CD14-positive monocyte (primary cell): ENCODE results near the gene PMM2. TPM values are rescaled to one million over a fixed set of nuclear protein-coding genes. Genes with fewer than 3 reads are reported as not detected.
A peak's percentile ranks its signal among the peaks of the same experiment; 100 is the strongest.

ENCODE experiments used
- DNase-seq, 3 donors: peaks; one replicate each; pipeline ENCODE4 v3.0.0-alpha.2; 2011 to 2022
- H2AFZ ChIP-seq: 2 replicates; pipeline ENCODE4 v1.6.0; 2012; ENCODE audit warnings: mild to moderate bottlenecking, low read depth, low read length, inconsistent platforms; ENCODE audit not compliant: insufficient read depth, poor library complexity, severe bottlenecking
- H3K27ac ChIP-seq, 2 donors: 1 replicate in 1 of 2; 2 replicates in 1 of 2; pipeline ENCODE4 v1.5.1; 2012 to 2013; ENCODE audit warnings: low read length in 2 of 2, control low read depth in 1 of 2, inconsistent platforms in 1 of 2, low read depth in 1 of 2, mild to moderate bottlenecking in 1 of 2
- H3K27me3 ChIP-seq, 2 donors: one replicate each; pipeline versions ENCODE4 v1.6.0 to v1.6.1; 2011 to 2013; ENCODE audit warnings: low read length in 2 of 2; ENCODE audit not compliant: control insufficient read depth in 2 of 2, insufficient read depth in 2 of 2
- H3K36me3 ChIP-seq, 2 donors: replicated peaks in 1 of 2; 1 replicate in 1 of 2; 2 replicates in 1 of 2; pipeline versions ENCODE4 v1.5.1 to v1.6.1; 2012 to 2013; ENCODE audit warnings: low read length in 2 of 2, control low read depth in 1 of 2, inconsistent platforms in 1 of 2, mild to moderate bottlenecking in 1 of 2; ENCODE audit not compliant: insufficient read depth in 2 of 2, control insufficient read depth in 1 of 2
- H3K4me1 ChIP-seq, 2 donors: 1 replicate in 1 of 2; 2 replicates in 1 of 2; pipeline versions ENCODE4 v1.5.1 to v1.6.1; 2012 to 2013; ENCODE audit warnings: low read length in 2 of 2, control low read depth in 1 of 2, inconsistent platforms in 1 of 2, mild to moderate bottlenecking in 1 of 2, moderate library complexity in 1 of 2; ENCODE audit not compliant: insufficient read depth in 2 of 2, control insufficient read depth in 1 of 2
- H3K4me2 ChIP-seq: replicated peaks from 2 replicates; pipeline ENCODE3; 2012; ENCODE audit warnings: low read length, moderate library complexity, mild to moderate bottlenecking; ENCODE audit not compliant: poor library complexity, severe bottlenecking; ENCODE audit errors: extremely low read depth
- H3K4me3 ChIP-seq, 3 experiments: fragments of 200-600 bp in 1 of 3; sonication (generic) in 1 of 3; replicated peaks in 1 of 3; 1 replicate in 2 of 3; 2 replicates in 1 of 3; pipeline ENCODE4 v1.5.1; 2011 to 2013; ENCODE audit warnings: low read length in 3 of 3, mild to moderate bottlenecking in 3 of 3, control low read depth in 2 of 3, low read depth in 2 of 3, inconsistent platforms in 1 of 3, moderate library complexity in 1 of 3
- H3K79me2 ChIP-seq: 2 replicates; pipeline ENCODE4 v1.6.0; 2012; ENCODE audit warnings: mild to moderate bottlenecking, control low read depth, inconsistent platforms, low read length, moderate library complexity; ENCODE audit not compliant: insufficient read depth
- H3K9ac ChIP-seq: 2 replicates; pipeline ENCODE4 v1.6.0; 2017; ENCODE audit warnings: low read length, mild to moderate bottlenecking; ENCODE audit not compliant: insufficient read depth, poor library complexity, severe bottlenecking
- H3K9me3 ChIP-seq, 2 donors: replicated peaks in 1 of 2; 1 replicate in 1 of 2; 2 replicates in 1 of 2; pipeline versions ENCODE4 v1.5.1 to v1.6.1; 2012 to 2013; ENCODE audit warnings: low read length in 2 of 2, control low read depth in 1 of 2; ENCODE audit not compliant: control insufficient read depth in 1 of 2, insufficient read depth in 1 of 2
- H4K20me1 ChIP-seq: 2 replicates; pipeline ENCODE4 v1.6.0; 2012; ENCODE audit warnings: mild to moderate bottlenecking, low read length, control low read depth, moderate library complexity; ENCODE audit not compliant: insufficient read depth
- H3K27ac Mint-ChIP-seq, 7 donors: one replicate each; pipeline ENCODE4 v1.8.0; 2020; ENCODE audit warnings: mild to moderate bottlenecking in 7 of 7, mixed read lengths in 7 of 7, moderate library complexity in 6 of 7, inconsistent platforms in 2 of 7
- H3K27me3 Mint-ChIP-seq, 3 donors: one replicate each; pipeline ENCODE4 v1.8.0; 2021 to 2022; ENCODE audit warnings: low read depth in 3 of 3, mild to moderate bottlenecking in 3 of 3, mixed read lengths in 3 of 3, moderate library complexity in 3 of 3, inconsistent platforms in 1 of 3
- H3K36me3 Mint-ChIP-seq, 2 donors: one replicate each; pipeline ENCODE4 v1.8.0; 2020; ENCODE audit warnings: mixed read lengths in 2 of 2, inconsistent platforms in 1 of 2, mild to moderate bottlenecking in 1 of 2
- H3K4me1 Mint-ChIP-seq: one replicate; pipeline ENCODE4 v1.8.0; 2020; ENCODE audit warnings: mild to moderate bottlenecking, mixed read lengths
- H3K4me3 Mint-ChIP-seq, 2 donors: one replicate each; pipeline ENCODE4 v1.8.0; 2020; ENCODE audit warnings: mild to moderate bottlenecking in 2 of 2, mixed read lengths in 2 of 2, moderate library complexity in 1 of 2
- H3K9me3 Mint-ChIP-seq, 7 donors: one replicate each; pipeline ENCODE4 v1.8.0; 2020 to 2022; ENCODE audit warnings: mixed read lengths in 7 of 7, mild to moderate bottlenecking in 6 of 7, moderate library complexity in 6 of 7, inconsistent platforms in 2 of 7
- CTCF ChIP-seq: fragments of 200-600 bp; IDR thresholded peaks from one replicate; pipeline ENCODE4 v1.8.0; 2022; ENCODE audit warnings: antibody characterized with exemption, mild to moderate bottlenecking
- WGBS: methylation state at CpG from one replicate; pipeline ENCODE4 v1.1.5; 2013; ENCODE audit warnings: missing lambda C conversion rate; ENCODE audit not compliant: insufficient coverage; 5-methylcytosine and 5-hydroxymethylcytosine counted together
- intact Hi-C, 2 donors: fragments of 100-400 bp; cut with micrococcal nuclease; formaldehyde crosslinking; loops; one replicate each; pipeline versions ENCODE4 v1.15.0 to v1.15.1; 2023
- polyA plus RNA-seq, 3 donors: library from polyadenylated mRNA; depleted of rRNA in 1 of 3; unstranded in 2 of 3; stranded (reverse) in 1 of 3; fragments of 300-500 nt in 2 of 3; fragments of >200 nt in 1 of 3; fragmentation: Illumina TruSeq in 2 of 3; gene quantifications; 1 replicate in 2 of 3; 2 replicates in 1 of 3; pipeline ENCODE4 v1.2.3, GENCODE V29; 2012 to 2021

PMM2 gene
- polyA plus RNA-seq, 3 donors: 15.2 to 22.9 (median 17.8) TPM

DNA sequence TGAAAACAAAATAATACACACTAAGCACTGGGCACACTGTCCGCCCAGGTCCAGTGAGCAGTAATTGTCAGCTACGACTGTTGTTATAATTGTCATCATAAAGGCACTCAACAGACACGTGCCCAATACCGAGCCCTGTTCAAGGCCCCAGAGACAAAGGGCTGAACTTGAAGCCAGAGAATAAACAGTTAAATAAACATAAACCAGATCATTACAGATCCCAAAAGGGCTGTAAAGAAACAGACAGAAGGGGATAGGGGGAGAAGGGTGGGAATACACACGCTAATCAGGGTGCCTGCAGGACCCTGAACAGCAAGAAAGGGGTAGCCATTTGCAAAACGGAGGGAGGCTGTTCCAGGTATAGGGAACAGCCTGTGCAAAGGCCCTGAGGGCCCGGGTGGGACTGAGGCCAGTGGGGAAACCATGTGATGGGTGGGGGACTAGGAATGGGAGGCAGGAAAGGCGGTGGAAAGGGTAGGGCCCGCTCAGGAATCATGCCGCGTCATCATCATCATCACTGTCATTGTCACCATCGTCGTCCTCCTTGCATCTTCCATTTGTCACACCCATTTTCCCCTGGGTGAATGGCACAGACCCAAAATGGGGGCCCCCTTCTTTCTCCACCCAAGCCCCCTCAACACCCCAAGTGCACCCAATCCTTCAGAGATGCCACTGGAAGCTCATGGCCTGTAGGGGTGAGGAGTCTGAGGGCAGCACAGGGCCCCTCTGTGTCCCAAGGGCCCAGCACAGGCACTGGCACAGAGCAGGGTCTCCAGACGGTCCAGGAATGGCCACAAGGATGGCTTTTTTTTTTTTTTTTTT lies 64.9 kb downstream of the PMM2 start:
- H3K27ac ChIP-seq: no peak overlapping the region
- H3K4me3 ChIP-seq: no peak overlapping the region
- H3K9me3 Mint-ChIP-seq: peaks cover 0 to 1% (median 0%) of the 10 kb centered on the region in 7 donors
- H3K9ac ChIP-seq: no peak overlapping the region
- peaks cover 14 to 20% of the 10 kb centered on the region in 2 donors for H3K36me3 ChIP-seq
- H3K27ac Mint-ChIP-seq: peak overlapping the region in 1 of 7 donors; percentile 42
- H3K4me1 ChIP-seq: peaks cover 9 to 17% of the 10 kb centered on the region in 2 donors
- H4K20me1 ChIP-seq: peaks cover 94% of the 10 kb centered on the region
- no peak for TF ChIP-seq CTCF
- peaks cover 0 to 2% (median 2%) of the 10 kb centered on the region in 3 donors for H3K27me3 Mint-ChIP-seq
- no peak overlapping the region for H3K4me2 ChIP-seq
- H2AFZ ChIP-seq: no peak overlapping the region
- no peaks in the 10 kb centered on the region for H3K27me3 ChIP-seq
- peaks cover 84% of the 10 kb centered on the region for H3K79me2 ChIP-seq
- intact Hi-C loops: loop anchor here in 1 of 2 donors (10.0 kb wide), 1 partner anchor 188 kb away; the partner anchor contains the start of gene ABAT
- WGBS: 75% methylated on average over 7 of the region's 14 CpGs
- DNase-seq: no peak
- H3K36me3 Mint-ChIP-seq: peaks cover 19 to 35% of the 10 kb centered on the region in 2 donors
- H3K4me1 Mint-ChIP-seq: peaks cover 26% of the 10 kb centered on the region
- no peak overlapping the region for H3K4me3 Mint-ChIP-seq
- no peaks in the 10 kb centered on the region for H3K9me3 ChIP-seq

GRCh38 chr16:8863594-8864424 lies 66.2 kb downstream of the PMM2 start:
- H2AFZ ChIP-seq: no peak overlapping the region
- peaks cover 95% of the 10 kb centered on the region for H4K20me1 ChIP-seq
- H3K4me2 ChIP-seq: no peak overlapping the region
- no peak overlapping the region for H3K27ac ChIP-seq
- H3K27me3 Mint-ChIP-seq: peaks cover 0 to 3% (median 2%) of the 10 kb centered on the region in 3 donors
- intact Hi-C loops: loop anchor here in 1 of 2 donors (10.0 kb wide), 1 partner anchor 189 kb away; the partner anchor contains the start of gene ABAT
- 93% methylated on average over 13 of the region's 17 CpGs for WGBS
- H3K27ac Mint-ChIP-seq: no peak overlapping the region
- no peak for DNase-seq
- no peak overlapping the region for H3K4me3 ChIP-seq
- peaks cover 86% of the 10 kb centered on the region for H3K79me2 ChIP-seq
- H3K4me1 ChIP-seq: peaks cover 16 to 28% of the 10 kb centered on the region in 2 donors
- peaks cover 0 to 1% (median 0%) of the 10 kb centered on the region in 7 donors for H3K9me3 Mint-ChIP-seq
- no peak for TF ChIP-seq CTCF
- H3K36me3 Mint-ChIP-seq: peaks cover 7 to 22% of the 10 kb centered on the region in 2 donors
- no peak overlapping the region for H3K9ac ChIP-seq
- peaks cover 4 to 11% of the 10 kb centered on the region in 2 donors for H3K36me3 ChIP-seq
- H3K9me3 ChIP-seq: no peaks in the 10 kb centered on the region
- H3K27me3 ChIP-seq: no peaks in the 10 kb centered on the region
- no peak overlapping the region for H3K4me3 Mint-ChIP-seq
- H3K4me1 Mint-ChIP-seq: peaks cover 32% of the 10 kb centered on the region
